B cell (primary cell): Measurements from ENCODE around the gene RAB5A. TPM values are rescaled to one million over a fixed set of nuclear protein-coding genes. Genes with fewer than 3 reads are reported as not detected.
"Not testable (repeated sequence)": the region's sequence is repeated elsewhere in the genome, so short reads cannot be mapped to it uniquely, and the experiment has no call there.

ENCODE experiments used
- ATAC-seq: fragments of 200-7000 bp; cut with Tn5 transposase; one replicate; pipeline ENCODE4 v1.10.0; 2021; ENCODE audit warnings: low read depth, mild to moderate bottlenecking, moderate number of reproducible peaks, moderate library complexity
- CTCF ChIA-PET: fragments of 350-600 bp; sonication (Branson Sonifier 250); formaldehyde crosslinking; loops from one replicate; lab custom pipeline; 2021; ENCODE audit warnings: antibody characterized with exemption, inconsistent platforms; lab: Charles Lee
- POLR2A ChIA-PET: fragments of 350-600 bp; sonication (Branson Sonifier 250); formaldehyde crosslinking; loops from one replicate; lab custom pipeline; 2021; ENCODE audit warnings: antibody characterized with exemption; lab: Charles Lee
- DNase-seq: peaks from one replicate; pipeline ENCODE4 v3.0.0; 2013
- H2AFZ ChIP-seq: 2 replicates; pipeline ENCODE4 v1.6.1; 2012; ENCODE audit warnings: mild to moderate bottlenecking, low read depth, low read length; ENCODE audit not compliant: insufficient read depth, poor library complexity, severe bottlenecking
- H3K27ac ChIP-seq, 2 donors: 1 replicate in 1 of 2; 2 replicates in 1 of 2; pipeline ENCODE4 v1.5.1; 2012 to 2013; ENCODE audit warnings: low read length in 2 of 2, mild to moderate bottlenecking in 2 of 2, moderate library complexity in 1 of 2
- H3K27me3 ChIP-seq, 4 experiments: fragments of 200-600 bp in 1 of 4; sonication (generic) in 1 of 4; replicated peaks in 1 of 4; 1 replicate in 2 of 4; 2 replicates in 2 of 4; pipeline versions ENCODE4 v1.6.1 to v1.7.0; 2013 to 2016; ENCODE audit warnings: low read length in 3 of 4, mild to moderate bottlenecking in 2 of 4, mixed read lengths in 1 of 4, moderate library complexity in 1 of 4; ENCODE audit not compliant: insufficient read depth in 4 of 4, control insufficient read depth in 3 of 4; ENCODE audit errors: control extremely low read depth in 1 of 4
- H3K36me3 ChIP-seq, 2 experiments: replicated peaks in 1 of 2; 1 replicate in 1 of 2; 2 replicates in 1 of 2; pipeline versions ENCODE4 v1.6.1 to v1.7.1; 2013; ENCODE audit warnings: low read length in 1 of 2; ENCODE audit not compliant: insufficient read depth in 2 of 2, control insufficient read depth in 1 of 2; ENCODE audit errors: control extremely low read depth in 1 of 2, extremely low read depth in 1 of 2
- H3K4me1 ChIP-seq, 2 donors: fragments of 200-600 bp in 1 of 2; sonication (generic) in 1 of 2; 1 replicate in 1 of 2; 2 replicates in 1 of 2; pipeline versions ENCODE4 v1.5.1 to v1.6.1; 2013 to 2017; ENCODE audit warnings: low read length in 2 of 2; ENCODE audit not compliant: control insufficient read depth in 2 of 2, insufficient read depth in 2 of 2
- H3K4me2 ChIP-seq: replicated peaks from 2 replicates; pipeline ENCODE3; 2012; ENCODE audit warnings: mild to moderate bottlenecking, low read depth, low read length; ENCODE audit not compliant: poor library complexity, severe bottlenecking
- H3K4me3 ChIP-seq, 5 experiments: fragments of 200-600 bp in 1 of 5; sonication (generic) in 1 of 5; 1 replicate in 3 of 5; 2 replicates in 2 of 5; pipeline versions ENCODE4 v1.5.1 to v1.7.0; 2011 to 2016; ENCODE audit warnings: low read length in 4 of 5, mild to moderate bottlenecking in 4 of 5, low read depth in 2 of 5, control low read depth in 1 of 5, moderate library complexity in 1 of 5; ENCODE audit not compliant: insufficient read depth in 1 of 5; ENCODE audit errors: control extremely low read depth in 1 of 5, extremely low read depth in 1 of 5
- H3K79me2 ChIP-seq: fragments of 200-600 bp; sonication (generic); one replicate; pipeline ENCODE4 v1.6.0; 2016; ENCODE audit warnings: low read length; ENCODE audit not compliant: control insufficient read depth, insufficient read depth
- H3K9ac ChIP-seq: fragments of 200-600 bp; sonication (generic); 2 replicates; pipeline ENCODE4 v1.6.1; 2017; ENCODE audit warnings: mild to moderate bottlenecking, low read length, moderate library complexity
- H3K9me3 ChIP-seq, 3 donors: one replicate each; pipeline versions ENCODE4 v1.6.1 to v1.7.1; 2013; ENCODE audit warnings: low read length in 2 of 3; ENCODE audit not compliant: control insufficient read depth in 2 of 3, insufficient read depth in 1 of 3; ENCODE audit errors: control extremely low read depth in 1 of 3
- H4K20me1 ChIP-seq: 2 replicates; pipeline ENCODE4 v1.6.0; 2012; ENCODE audit warnings: mild to moderate bottlenecking, low read length; ENCODE audit not compliant: insufficient read depth, control insufficient read depth, poor library complexity, severe bottlenecking
- H3K27ac Mint-ChIP-seq: one replicate; pipeline ENCODE4 v1.8.0; 2021; ENCODE audit warnings: mixed read lengths
- H3K27me3 Mint-ChIP-seq: one replicate; pipeline ENCODE4 v1.8.0; 2021; ENCODE audit warnings: mixed read lengths
- H3K4me1 Mint-ChIP-seq: one replicate; pipeline ENCODE4 v1.8.0; 2021; ENCODE audit warnings: mixed read lengths
- H3K4me3 Mint-ChIP-seq: one replicate; pipeline ENCODE4 v1.8.0; 2021; ENCODE audit warnings: mixed read lengths
- H3K9me3 Mint-ChIP-seq: one replicate; pipeline ENCODE4 v1.8.0; 2022; ENCODE audit warnings: mixed read lengths; ENCODE audit not compliant: insufficient read depth
- CTCF ChIP-seq: fragments of 200-600 bp; IDR thresholded peaks from one replicate; pipeline ENCODE4 v1.8.0; 2022; ENCODE audit warnings: antibody characterized with exemption, mild to moderate bottlenecking
- EZH2 ChIP-seq: IDR thresholded peaks from 2 replicates; pipeline ENCODE4 v1.6.1; 2012; ENCODE audit warnings: borderline replicate concordance, low read depth, mild to moderate bottlenecking, moderate library complexity, low read length; ENCODE audit not compliant: insufficient read depth, poor library complexity, severe bottlenecking
- WGBS: methylation state at CpG from one replicate; pipeline ENCODE4 v1.1.5; 2013; ENCODE audit warnings: missing lambda C conversion rate; ENCODE audit not compliant: insufficient coverage; 5-methylcytosine and 5-hydroxymethylcytosine counted together
- intact Hi-C: fragments of 100-400 bp; cut with micrococcal nuclease; formaldehyde crosslinking; loops from one replicate; pipeline ENCODE4 v1.10.0; 2022
- polyA plus RNA-seq: library from polyadenylated mRNA; depleted of rRNA; stranded (reverse); fragments of >200 nt; gene quantifications from 2 replicates; pipeline ENCODE4 v1.2.3, GENCODE V29; 2012
- total RNA-seq, 2 donors: library from RNA; stranded (reverse); fragments of 120-200 nt in 1 of 2; gene quantifications; 1 replicate in 1 of 2; 2 replicates in 1 of 2; pipeline versions ENCODE4 v1.2.3 to v1.2.4, GENCODE V29; 2013 to 2022

The RAB5A gene
- total and polyA plus RNA-seq, 2 donors (not counting 1 experiment from before 2014, with no cell fraction given) = 21.7 to 59.4 TPM

GRCh38 chr3:20027136-20027535 is 80.2 kb downstream of the RAB5A start:
- no peaks in the 10 kb centered on the region for H4K20me1 ChIP-seq
- ATAC-seq (no peak), DNase-seq (no peak)
- H3K9me3 ChIP-seq = no peaks in the 10 kb centered on the region
- H2AFZ ChIP-seq = no peak overlapping the region
- H3K4me1 ChIP-seq = peaks cover 7 to 9% of the 10 kb centered on the region in 2 donors
- Mint-ChIP-seq H3K27ac (no peak overlapping the region), H3K4me3 (no peak overlapping the region), H3K4me1 (peaks cover 8% of the 10 kb centered on the region), H3K9me3 (no peaks in the 10 kb centered on the region), H3K27me3 (no peaks in the 10 kb centered on the region)
- intact Hi-C loops = no loop called here
- POLR2A ChIA-PET = no interaction called here
- H3K9ac ChIP-seq = no peak overlapping the region
- no peaks in the 10 kb centered on the region for H3K27me3 ChIP-seq
- CTCF ChIA-PET = interaction anchor here (0.7 kb wide), 1 partner anchor 12 kb away, joined by 3 read pairs; no protein-coding TSS in a partner anchor
- H3K27ac ChIP-seq = no peak overlapping the region
- H3K4me3 ChIP-seq = no peak overlapping the region
- H3K36me3 ChIP-seq = no peaks in the 10 kb centered on the region
- H3K79me2 ChIP-seq = no peaks in the 10 kb centered on the region
- no peak overlapping the region for H3K4me2 ChIP-seq
- TF ChIP-seq CTCF = no peak
- no peak for TF ChIP-seq EZH2
- WGBS = no CpG with 5 or more reads among the region's 4 CpGs

GRCh38 chr3:20028905-20029331 is 82.0 kb downstream of the RAB5A start:
- TF ChIP-seq EZH2 = no peak
- TF ChIP-seq CTCF = no peak
- Histone ChIP-seq H3K4me3 (no peak overlapping the region), H3K27ac (no peak overlapping the region), H2AFZ (no peak overlapping the region), H4K20me1 (no peaks in the 10 kb centered on the region), H3K9me3 (no peaks in the 10 kb centered on the region), H3K36me3 (no peaks in the 10 kb centered on the region), H3K9ac (no peak overlapping the region), H3K27me3 (no peaks in the 10 kb centered on the region), H3K4me2 (no peak overlapping the region), H3K79me2 (no peaks in the 10 kb centered on the region), H3K4me1 (peaks cover 3% of the 10 kb centered on the region in 2 donors)
- intact Hi-C loops = no loop called here
- DNase-seq = no peak
- no peak overlapping the region for H3K27ac Mint-ChIP-seq
- ChIA-PET CTCF (no interaction called here), POLR2A (no interaction called here)
- no peaks in the 10 kb centered on the region for H3K27me3 Mint-ChIP-seq
- WGBS = 100% methylated on average over 1 of the region's 7 CpGs
- ATAC-seq = no peak
- H3K4me1 Mint-ChIP-seq = peaks cover 3% of the 10 kb centered on the region
- no peaks in the 10 kb centered on the region for H3K9me3 Mint-ChIP-seq
- H3K4me3 Mint-ChIP-seq = no peak overlapping the region

DNA sequence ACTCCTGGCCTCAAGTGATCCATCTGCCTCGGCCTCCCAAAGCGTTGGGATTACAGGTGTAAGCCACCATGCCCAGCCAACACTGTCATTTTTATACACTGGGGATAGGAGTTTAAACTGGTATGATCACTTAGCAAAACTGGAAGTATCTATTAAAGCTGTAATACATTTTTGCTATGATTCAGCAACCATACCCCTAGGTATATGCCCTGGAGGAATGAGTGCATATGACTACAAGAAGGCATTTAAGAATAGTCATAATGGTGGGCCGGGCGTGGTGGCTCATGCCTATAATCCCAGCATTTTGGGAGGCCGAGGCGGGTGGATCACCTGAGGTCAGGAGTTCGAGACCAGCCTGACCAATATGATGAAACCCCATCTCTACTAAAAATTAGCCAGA is 85.0 kb downstream of the RAB5A start:
- H3K4me2 ChIP-seq, CTCF ChIA-PET, H3K36me3 ChIP-seq, H3K4me1 ChIP-seq, H3K9me3 Mint-ChIP-seq, H3K4me1 Mint-ChIP-seq, H3K4me3 ChIP-seq, DNase-seq, H3K27ac Mint-ChIP-seq, H3K27me3 Mint-ChIP-seq, H3K79me2 ChIP-seq, ATAC-seq, H3K4me3 Mint-ChIP-seq, H3K27me3 ChIP-seq, POLR2A ChIA-PET, H3K9ac ChIP-seq, H3K27ac ChIP-seq, intact Hi-C loops, H3K9me3 ChIP-seq, H4K20me1 ChIP-seq, H2AFZ ChIP-seq: not testable (repeated sequence)
- WGBS = 80% methylated on average over 2 of the region's 7 CpGs
